HCT116 (cell line): ENCODE results near the gene CRADD. TPM values are rescaled to one million over a fixed set of nuclear protein-coding genes. Genes with fewer than 3 reads are reported as not detected.

Source experiments
- ATAC-seq: fragments of 200-7000 bp; cut with Tn5 transposase; 2 replicates; pipeline ENCODE4 v1.9.1; 2020; ENCODE audit warnings: mild to moderate bottlenecking, moderate library complexity
- BruUV-seq: library from RNA; stranded (reverse); fragments of 400-500 nt; replicated peaks from 2 replicates; lab custom pipeline; 2021; lab: Mats Ljungman, UMichigan
- CTCF ChIA-PET: fragments of 300-600 bp; sonication (Branson Sonifier 250); formaldehyde crosslinking; loops from one replicate; lab custom pipeline; 2021; ENCODE audit warnings: antibody characterized with exemption; lab: Charles Lee
- POLR2A ChIA-PET: fragments of 300-600, 350-600 bp; sonication (Branson Sonifier 250); formaldehyde crosslinking; loops from one replicate; lab custom pipeline; 2021; ENCODE audit warnings: antibody characterized with exemption; lab: Charles Lee
- RAD21 ChIA-PET, 2 experiments: fragments of 300-600 bp; sonication (Branson Sonifier 250); formaldehyde crosslinking; loops; one replicate each; lab custom pipeline; 2023; ENCODE audit warnings: low total read pairs in 2 of 2; ENCODE audit not compliant: uncharacterized antibody in 2 of 2, unreplicated experiment in 2 of 2, low non-redundant PET in 1 of 2; lab: Charles Lee
- DNase-seq: peaks from one replicate; pipeline ENCODE4 v3.0.0-alpha.2; 2010; ENCODE audit warnings: low read depth, low spot score
- H2AFZ ChIP-seq: fragments of 200-600 bp; shearing (Covaris generic), sonication (generic); 2 replicates; pipeline ENCODE4 v1.6.1; 2017; ENCODE audit warnings: low read depth, mixed run types, mixed read lengths, antibody characterized with exemption, low read length; ENCODE audit not compliant: poor library complexity, severe bottlenecking
- H3K27ac ChIP-seq: 2 replicates; pipeline ENCODE4 v1.5.1; 2012; ENCODE audit warnings: low read depth, low read length
- H3K27me3 ChIP-seq: fragments of 200-600 bp; sonication (generic); 2 replicates; pipeline ENCODE4 v1.6.1; 2016; ENCODE audit warnings: mixed run types, low read length, mixed read lengths; ENCODE audit not compliant: insufficient read depth
- H3K36me3 ChIP-seq, 2 experiments: fragments of 200-500 bp in 1 of 2; fragments of 200-600 bp in 1 of 2; sonication (Bioruptor generic) in 1 of 2; sonication (generic) in 1 of 2; 2 replicates each; pipeline versions ENCODE4 v1.5.1 to v1.6.1; 2014 to 2016; ENCODE audit warnings: low read length in 2 of 2, inconsistent platforms in 1 of 2, mixed read lengths in 1 of 2, mixed run types in 1 of 2; ENCODE audit not compliant: insufficient read depth in 2 of 2, control insufficient read depth in 1 of 2
- H3K4me1 ChIP-seq, 2 experiments: fragments of 200-600 bp in 1 of 2; sonication (generic) in 1 of 2; 2 replicates each; pipeline versions ENCODE4 v1.5.1 to v1.6.1; 2012 to 2017; ENCODE audit warnings: low read length in 2 of 2, inconsistent platforms in 1 of 2, mild to moderate bottlenecking in 1 of 2, mixed read lengths in 1 of 2, mixed run types in 1 of 2, moderate library complexity in 1 of 2; ENCODE audit not compliant: insufficient read depth in 2 of 2, control insufficient read depth in 1 of 2
- H3K4me2 ChIP-seq: fragments of 200-600 bp; sonication (generic); 2 replicates; pipeline ENCODE4 v1.6.1; 2017; ENCODE audit warnings: mixed run types, low read length, mixed read lengths
- H3K4me3 ChIP-seq, 2 experiments: fragments of 200-600 bp in 1 of 2; sonication (generic) in 1 of 2; replicated peaks in 1 of 2; 2 replicates each; pipeline ENCODE4 v1.5.1; 2011 to 2016; ENCODE audit warnings: low read length in 2 of 2, control low read depth in 1 of 2, low read depth in 1 of 2, mild to moderate bottlenecking in 1 of 2, mixed read lengths in 1 of 2, mixed run types in 1 of 2
- H3K79me2 ChIP-seq: fragments of 200-600 bp; sonication (generic); 2 replicates; pipeline ENCODE4 v1.6.1; 2017; ENCODE audit warnings: mild to moderate bottlenecking, mixed run types, low read length, moderate library complexity, mixed read lengths; ENCODE audit not compliant: insufficient read depth
- H3K9ac ChIP-seq: fragments of 200-600 bp; sonication (generic); 2 replicates; pipeline ENCODE4 v1.6.1; 2016; ENCODE audit warnings: low read length, mixed read lengths
- H3K9me2 ChIP-seq: fragments of 200-600 bp; sonication (generic), shearing (Covaris generic); 2 replicates; pipeline ENCODE4 v1.6.1; 2017; ENCODE audit warnings: mixed run types, mild to moderate bottlenecking, moderate library complexity; ENCODE audit not compliant: insufficient read depth
- H3K9me3 ChIP-seq, 2 experiments: fragments of 200-500 bp in 1 of 2; fragments of 200-600 bp in 1 of 2; sonication (Bioruptor generic) in 1 of 2; sonication (generic) in 1 of 2; 2 replicates each; pipeline ENCODE4 v1.6.1; 2014 to 2017; ENCODE audit warnings: low read length in 2 of 2, mixed read lengths in 2 of 2, inconsistent platforms in 1 of 2, low read depth in 1 of 2, mild to moderate bottlenecking in 1 of 2, mixed run types in 1 of 2, moderate library complexity in 1 of 2; ENCODE audit not compliant: control insufficient read depth in 1 of 2, insufficient read depth in 1 of 2
- H4K20me1 ChIP-seq: fragments of 200-600 bp; sonication (generic), shearing (Covaris generic); 2 replicates; pipeline ENCODE4 v1.6.1; 2017; ENCODE audit warnings: mixed run types, mild to moderate bottlenecking, moderate library complexity; ENCODE audit not compliant: insufficient read depth
- CBX3 ChIP-seq: IDR thresholded peaks from 2 replicates; pipeline ENCODE4 v1.6.1; 2012; ENCODE audit warnings: low read depth
- CEBPB ChIP-seq: IDR thresholded peaks from 2 replicates; pipeline ENCODE4 v1.6.1; 2012; ENCODE audit warnings: low read depth
- ELF1 ChIP-seq: IDR thresholded peaks from 2 replicates; pipeline ENCODE4 v1.6.1; 2012; ENCODE audit warnings: low read depth, borderline replicate concordance
- EZH2phosphoT487 ChIP-seq: fragments of 200-600 bp; IDR thresholded peaks from 2 replicates; pipeline ENCODE4 v1.6.1; 2018; ENCODE audit warnings: antibody characterized with exemption, borderline replicate concordance
- JUND ChIP-seq: IDR thresholded peaks from 2 replicates; pipeline ENCODE4 v1.6.1; 2012
- MAX ChIP-seq: IDR thresholded peaks from 2 replicates; pipeline ENCODE4 v1.6.1; 2012
- POLR2A ChIP-seq: IDR thresholded peaks from 2 replicates; pipeline ENCODE4 v1.7.0; 2011; ENCODE audit warnings: borderline replicate concordance; ENCODE audit not compliant: insufficient read depth, insufficient read length; ENCODE audit errors: extremely low read depth
- POLR2AphosphoS5 ChIP-seq: IDR thresholded peaks from 2 replicates; pipeline ENCODE4 v1.6.1; 2011; ENCODE audit warnings: mild to moderate bottlenecking, low read depth, low read length, moderate library complexity
- RAD21 ChIP-seq: IDR thresholded peaks from 2 replicates; pipeline ENCODE4 v1.6.1; 2012; ENCODE audit warnings: low read depth, mild to moderate bottlenecking
- SP1 ChIP-seq: IDR thresholded peaks from 2 replicates; pipeline ENCODE4 v1.6.1; 2012; ENCODE audit warnings: low read depth
- SRF ChIP-seq: IDR thresholded peaks from 2 replicates; pipeline ENCODE4 v1.6.1; 2012; ENCODE audit warnings: low read depth
- YY1 ChIP-seq: IDR thresholded peaks from 2 replicates; pipeline ENCODE4 v1.6.1; 2011; ENCODE audit warnings: low read length, low read depth, moderate library complexity, mild to moderate bottlenecking; ENCODE audit not compliant: insufficient replicate concordance; ENCODE audit errors: extremely low read depth
- ZNF274 ChIP-seq: fragments of 200-500 bp; sonication (Bioruptor generic); IDR thresholded peaks from 2 replicates; pipeline ENCODE4 v1.6.1; 2014; ENCODE audit warnings: mild to moderate bottlenecking, low read depth, low read length, inconsistent platforms
- intact Hi-C: fragments of 100-400 bp; cut with micrococcal nuclease; formaldehyde crosslinking; loops from 2 replicates; pipeline ENCODE4 v1.10.0; 2022
- total RNA-seq: library from RNA; stranded (reverse); gene quantifications from one replicate; pipeline ENCODE4 v1.2.1, GENCODE V29; 2021; ENCODE audit not compliant: unreplicated experiment
- TF ChIP-seq, protein P1 (sequence below): IDR thresholded peaks from 2 replicates; pipeline ENCODE4 v1.6.1; 2011; ENCODE audit warnings: mild to moderate bottlenecking, low read length, moderate library complexity; ENCODE audit not compliant: insufficient replicate concordance; ENCODE audit errors: extremely low read depth
- TF ChIP-seq, protein P2 (sequence below): IDR thresholded peaks from 2 replicates; pipeline ENCODE4 v1.6.1; 2012; ENCODE audit warnings: low read depth
- TF ChIP-seq, protein P3 (sequence below): IDR thresholded peaks from 2 replicates; pipeline ENCODE4 v1.6.1; 2012

CRADD gene
- total RNA-seq, 1 experiment from 2014 or later = 12.2 TPM

DNA sequence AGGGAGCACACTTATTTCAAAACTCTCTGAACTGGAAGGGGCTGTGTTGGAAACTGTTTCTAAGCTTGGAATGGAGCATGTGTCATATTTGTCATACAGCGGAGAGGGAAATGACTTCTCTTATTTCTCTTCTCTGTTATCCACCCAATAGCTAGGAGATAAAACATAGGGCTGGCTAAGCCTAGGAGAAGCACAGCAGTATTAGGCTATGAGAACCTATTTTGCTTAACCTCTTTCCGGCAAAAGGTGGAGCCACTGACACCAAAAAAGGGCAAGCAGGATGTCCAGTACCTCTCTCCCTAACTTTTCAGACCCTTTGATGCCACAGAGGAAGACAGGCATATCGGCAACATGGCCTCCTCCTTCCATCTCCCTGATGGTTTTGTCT lies 148.3 kb downstream of the CRADD start:
- no TSS peak for BruUV-seq
- Histone ChIP-seq H3K36me3 (no peaks in the 10 kb centered on the region), H3K4me1 (no peaks in the 10 kb centered on the region), H3K9me2 (no peaks in the 10 kb centered on the region), H3K27ac (no peak overlapping the region), H2AFZ (no peak overlapping the region), H4K20me1 (no peaks in the 10 kb centered on the region), H3K9me3 (no peaks in the 10 kb centered on the region), H3K9ac (no peak overlapping the region), H3K27me3 (no peaks in the 10 kb centered on the region), H3K4me3 (no peak overlapping the region), H3K4me2 (no peak overlapping the region), H3K79me2 (no peaks in the 10 kb centered on the region)
- no peak for DNase-seq
- RAD21 ChIA-PET = no interaction called here
- CTCF ChIA-PET = no interaction called here
- peak; percentile 32; the same call in 1 of the 2 replicates for ATAC-seq
- TF ChIP-seq RAD21 (no peak), CEBPB (no peak), EZH2phosphoT487 (no peak), SRF (no peak), POLR2A (no peak), POLR2AphosphoS5 (no peak), ZNF274 (no peak), JUND (no peak), ELF1 (no peak), MAX (no peak), YY1 (no peak), SP1 (no peak), CBX3 (no peak)
- TF ChIP-seq, protein P1, sequence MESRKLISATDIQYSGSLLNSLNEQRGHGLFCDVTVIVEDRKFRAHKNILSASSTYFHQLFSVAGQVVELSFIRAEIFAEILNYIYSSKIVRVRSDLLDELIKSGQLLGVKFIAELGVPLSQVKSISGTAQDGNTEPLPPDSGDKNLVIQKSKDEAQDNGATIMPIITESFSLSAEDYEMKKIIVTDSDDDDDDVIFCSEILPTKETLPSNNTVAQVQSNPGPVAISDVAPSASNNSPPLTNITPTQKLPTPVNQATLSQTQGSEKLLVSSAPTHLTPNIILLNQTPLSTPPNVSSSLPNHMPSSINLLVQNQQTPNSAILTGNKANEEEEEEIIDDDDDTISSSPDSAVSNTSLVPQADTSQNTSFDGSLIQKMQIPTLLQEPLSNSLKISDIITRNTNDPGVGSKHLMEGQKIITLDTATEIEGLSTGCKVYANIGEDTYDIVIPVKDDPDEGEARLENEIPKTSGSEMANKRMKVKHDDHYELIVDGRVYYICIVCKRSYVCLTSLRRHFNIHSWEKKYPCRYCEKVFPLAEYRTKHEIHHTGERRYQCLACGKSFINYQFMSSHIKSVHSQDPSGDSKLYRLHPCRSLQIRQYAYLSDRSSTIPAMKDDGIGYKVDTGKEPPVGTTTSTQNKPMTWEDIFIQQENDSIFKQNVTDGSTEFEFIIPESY = no peak
- TF ChIP-seq, protein P2, sequence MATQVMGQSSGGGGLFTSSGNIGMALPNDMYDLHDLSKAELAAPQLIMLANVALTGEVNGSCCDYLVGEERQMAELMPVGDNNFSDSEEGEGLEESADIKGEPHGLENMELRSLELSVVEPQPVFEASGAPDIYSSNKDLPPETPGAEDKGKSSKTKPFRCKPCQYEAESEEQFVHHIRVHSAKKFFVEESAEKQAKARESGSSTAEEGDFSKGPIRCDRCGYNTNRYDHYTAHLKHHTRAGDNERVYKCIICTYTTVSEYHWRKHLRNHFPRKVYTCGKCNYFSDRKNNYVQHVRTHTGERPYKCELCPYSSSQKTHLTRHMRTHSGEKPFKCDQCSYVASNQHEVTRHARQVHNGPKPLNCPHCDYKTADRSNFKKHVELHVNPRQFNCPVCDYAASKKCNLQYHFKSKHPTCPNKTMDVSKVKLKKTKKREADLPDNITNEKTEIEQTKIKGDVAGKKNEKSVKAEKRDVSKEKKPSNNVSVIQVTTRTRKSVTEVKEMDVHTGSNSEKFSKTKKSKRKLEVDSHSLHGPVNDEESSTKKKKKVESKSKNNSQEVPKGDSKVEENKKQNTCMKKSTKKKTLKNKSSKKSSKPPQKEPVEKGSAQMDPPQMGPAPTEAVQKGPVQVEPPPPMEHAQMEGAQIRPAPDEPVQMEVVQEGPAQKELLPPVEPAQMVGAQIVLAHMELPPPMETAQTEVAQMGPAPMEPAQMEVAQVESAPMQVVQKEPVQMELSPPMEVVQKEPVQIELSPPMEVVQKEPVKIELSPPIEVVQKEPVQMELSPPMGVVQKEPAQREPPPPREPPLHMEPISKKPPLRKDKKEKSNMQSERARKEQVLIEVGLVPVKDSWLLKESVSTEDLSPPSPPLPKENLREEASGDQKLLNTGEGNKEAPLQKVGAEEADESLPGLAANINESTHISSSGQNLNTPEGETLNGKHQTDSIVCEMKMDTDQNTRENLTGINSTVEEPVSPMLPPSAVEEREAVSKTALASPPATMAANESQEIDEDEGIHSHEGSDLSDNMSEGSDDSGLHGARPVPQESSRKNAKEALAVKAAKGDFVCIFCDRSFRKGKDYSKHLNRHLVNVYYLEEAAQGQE = no peak
- TF ChIP-seq, protein P3, sequence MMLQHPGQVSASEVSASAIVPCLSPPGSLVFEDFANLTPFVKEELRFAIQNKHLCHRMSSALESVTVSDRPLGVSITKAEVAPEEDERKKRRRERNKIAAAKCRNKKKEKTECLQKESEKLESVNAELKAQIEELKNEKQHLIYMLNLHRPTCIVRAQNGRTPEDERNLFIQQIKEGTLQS = no peak
- POLR2A ChIA-PET = no interaction called here
- intact Hi-C loops = no loop called here
